ENCODE results near the gene PCCA.

GRCh38 chr13:100515410-100515800, 426.5 kb downstream of the PCCA start:
- TF ChIP-seq CTCF (IDR thresholded peaks at IDR 0.05; ENCODE audit: borderline replicate concordance, extremely low read depth, low read length, poor library complexity, severe bottlenecking) (no peak), EZH2 (IDR thresholded peaks at IDR 0.05; ENCODE audit: borderline replicate concordance, low read depth, low read length, severe bottlenecking) (no peak)

Measured in DND-41 (cell line).